ENCODE results near the gene TM4SF4.

GRCh38 chr3:149448331-149448831 is 26.1 kb upstream of the TM4SF4 start:
- TF ChIP-seq POLR2A (IDR thresholded peaks at IDR 0.05) (no peak), CTCF (IDR thresholded peaks at IDR 0.05) (no peak)
